Calu3 (cell line): Measurements from ENCODE around the gene FOXC2. TPM values are rescaled to one million over a fixed set of nuclear protein-coding genes. Genes with fewer than 3 reads are reported as not detected.

Source experiments
- BruUV-seq: library from RNA; stranded (reverse); fragments of 400-500 nt; replicated peaks from 2 replicates; lab custom pipeline; 2021; lab: Mats Ljungman, UMichigan
- CTCF ChIA-PET: fragments of 300-600 bp; sonication (Branson Sonifier 250); formaldehyde crosslinking; loops from one replicate; lab custom pipeline; 2022; ENCODE audit warnings: antibody characterized with exemption; lab: Charles Lee
- DNase-seq: peaks from one replicate; pipeline ENCODE4 v3.0.0; 2022
- H3K27ac Mint-ChIP-seq: one replicate; pipeline ENCODE4 v1.8.0; 2022; ENCODE audit warnings: mixed read lengths; ENCODE audit not compliant: unreplicated experiment
- H3K27me3 Mint-ChIP-seq: one replicate; pipeline ENCODE4 v1.8.0; 2022; ENCODE audit warnings: mixed read lengths; ENCODE audit not compliant: unreplicated experiment
- H3K36me3 Mint-ChIP-seq: one replicate; pipeline ENCODE4 v1.8.0; 2022; ENCODE audit warnings: mild to moderate bottlenecking, moderate library complexity, mixed read lengths; ENCODE audit not compliant: insufficient read depth, unreplicated experiment
- H3K4me1 Mint-ChIP-seq: one replicate; pipeline ENCODE4 v1.8.0; 2022; ENCODE audit warnings: mild to moderate bottlenecking, low read depth, mixed read lengths; ENCODE audit not compliant: unreplicated experiment
- H3K4me3 Mint-ChIP-seq: one replicate; pipeline ENCODE4 v1.8.0; 2022; ENCODE audit warnings: mild to moderate bottlenecking, low read depth, moderate library complexity, mixed read lengths; ENCODE audit not compliant: unreplicated experiment
- H3K9me3 Mint-ChIP-seq: one replicate; pipeline ENCODE4 v1.8.0; 2022; ENCODE audit warnings: low read depth, mixed read lengths; ENCODE audit not compliant: unreplicated experiment
- intact Hi-C: fragments of 100-400 bp; cut with micrococcal nuclease; formaldehyde crosslinking; loops from one replicate; pipeline ENCODE4 v1.10.0; 2022; ENCODE audit not compliant: unreplicated experiment
- total RNA-seq: library from RNA; stranded (reverse); gene quantifications from 2 replicates; pipeline ENCODE4 v1.2.3, GENCODE V29; 2022
- TF ChIP-seq, protein P1 (sequence below): fragments of 200-600 bp; IDR thresholded peaks from one replicate; pipeline ENCODE4 v1.8.0; 2022; ENCODE audit warnings: antibody characterized with exemption; ENCODE audit not compliant: unreplicated experiment

The FOXC2 gene
- total RNA-seq, 1 experiment from 2014 or later: 10.9 TPM

DNA sequence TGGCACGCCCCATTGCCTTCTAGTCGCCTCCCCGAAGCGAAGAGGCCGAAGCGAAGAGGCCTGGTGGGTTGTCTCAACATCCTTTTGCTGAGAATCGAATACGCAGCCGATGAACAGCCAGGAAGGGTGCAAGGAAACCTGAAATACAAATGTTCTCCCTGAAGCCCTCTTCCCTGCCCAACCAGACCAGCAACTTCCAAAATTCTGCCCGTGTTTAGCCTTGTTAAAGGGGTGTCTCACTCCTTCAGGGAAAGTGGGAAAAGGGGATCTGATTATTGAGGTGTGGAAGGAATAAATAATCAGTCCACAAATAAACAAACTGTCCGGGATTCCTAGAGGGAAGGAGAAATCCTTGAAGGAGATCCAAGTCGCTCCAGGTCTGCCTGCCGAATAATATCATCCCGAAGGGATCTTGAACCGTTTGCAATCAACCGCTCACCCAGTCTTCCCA, 1.4 kb upstream of the FOXC2 start:
- CTCF ChIA-PET: interaction anchor here (0.7 to 2.5 kb wide), 9 partner anchors 11 to 497 kb away, joined by 3 to 22 read pairs (median 6); no protein-coding TSS in a partner anchor
- intact Hi-C loops: loop anchor here (2.0 kb wide), 1 partner anchor 714 kb away; no protein-coding TSS in a partner anchor
- DNase-seq: no peak
- Mint-ChIP-seq H3K36me3 (peaks cover 40% of the 10 kb centered on the region), H3K9me3 (no peaks in the 10 kb centered on the region), H3K4me1 (peaks cover 17% of the 10 kb centered on the region), H3K27ac (no peak overlapping the region), H3K27me3 (peaks cover 35% of the 10 kb centered on the region), H3K4me3 (no peak overlapping the region)
- TF ChIP-seq, protein P1, sequence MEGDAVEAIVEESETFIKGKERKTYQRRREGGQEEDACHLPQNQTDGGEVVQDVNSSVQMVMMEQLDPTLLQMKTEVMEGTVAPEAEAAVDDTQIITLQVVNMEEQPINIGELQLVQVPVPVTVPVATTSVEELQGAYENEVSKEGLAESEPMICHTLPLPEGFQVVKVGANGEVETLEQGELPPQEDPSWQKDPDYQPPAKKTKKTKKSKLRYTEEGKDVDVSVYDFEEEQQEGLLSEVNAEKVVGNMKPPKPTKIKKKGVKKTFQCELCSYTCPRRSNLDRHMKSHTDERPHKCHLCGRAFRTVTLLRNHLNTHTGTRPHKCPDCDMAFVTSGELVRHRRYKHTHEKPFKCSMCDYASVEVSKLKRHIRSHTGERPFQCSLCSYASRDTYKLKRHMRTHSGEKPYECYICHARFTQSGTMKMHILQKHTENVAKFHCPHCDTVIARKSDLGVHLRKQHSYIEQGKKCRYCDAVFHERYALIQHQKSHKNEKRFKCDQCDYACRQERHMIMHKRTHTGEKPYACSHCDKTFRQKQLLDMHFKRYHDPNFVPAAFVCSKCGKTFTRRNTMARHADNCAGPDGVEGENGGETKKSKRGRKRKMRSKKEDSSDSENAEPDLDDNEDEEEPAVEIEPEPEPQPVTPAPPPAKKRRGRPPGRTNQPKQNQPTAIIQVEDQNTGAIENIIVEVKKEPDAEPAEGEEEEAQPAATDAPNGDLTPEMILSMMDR: no peak
- no TSS peak for BruUV-seq

DNA sequence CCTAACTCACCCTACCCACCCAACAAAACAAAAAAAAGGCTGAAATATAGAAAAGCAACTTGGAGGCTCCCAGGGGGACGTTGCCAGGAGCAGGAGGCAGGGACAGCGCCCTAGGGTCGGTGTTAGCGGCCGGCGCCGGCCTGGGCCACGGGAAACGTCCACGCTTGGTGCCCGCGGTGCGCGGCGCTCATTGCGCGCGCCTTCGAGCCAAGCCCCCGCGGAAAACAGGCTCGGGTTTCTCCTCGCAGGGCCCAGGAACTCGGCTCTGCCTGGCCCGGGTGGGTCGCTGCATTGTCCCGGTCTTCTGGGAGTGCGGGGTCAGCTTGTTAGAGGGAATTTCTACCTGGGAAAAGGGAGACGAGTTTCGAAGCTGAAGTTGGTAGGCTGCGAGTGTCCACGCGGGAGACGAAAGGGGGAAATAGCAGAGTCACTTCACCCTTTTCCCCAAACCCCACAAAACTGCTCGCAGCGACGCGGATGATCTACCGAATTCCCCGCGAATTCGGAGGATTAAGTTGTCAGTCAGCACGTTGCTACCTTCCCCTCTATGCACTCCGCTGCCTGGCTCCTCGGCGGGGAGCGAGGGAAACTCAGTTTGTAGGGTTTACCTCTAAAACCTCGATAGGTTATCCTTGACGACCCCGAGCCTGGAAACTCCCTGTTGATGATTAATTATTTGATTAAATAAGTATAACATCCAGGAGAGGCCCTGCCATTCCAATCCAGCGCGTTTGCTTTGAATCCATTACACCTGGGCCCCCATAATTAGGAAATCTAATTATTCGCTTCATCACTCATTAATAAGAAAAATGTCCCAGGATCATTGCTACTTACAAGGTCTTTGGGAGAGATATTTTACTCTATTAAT, 751 bp upstream of the FOXC2 start:
- TF ChIP-seq, protein P1: no peak
- no TSS peak for BruUV-seq
- H3K27ac Mint-ChIP-seq: no peak overlapping the region
- CTCF ChIA-PET: no interaction called here
- H3K9me3 Mint-ChIP-seq: no peaks in the 10 kb centered on the region
- intact Hi-C loops: loop anchor here (2.0 kb wide), 1 partner anchor 713 kb away; no protein-coding TSS in a partner anchor
- H3K4me1 Mint-ChIP-seq: peaks cover 24% of the 10 kb centered on the region
- H3K36me3 Mint-ChIP-seq: peaks cover 46% of the 10 kb centered on the region
- peaks cover 28% of the 10 kb centered on the region for H3K27me3 Mint-ChIP-seq
- DNase-seq: no peak
- H3K4me3 Mint-ChIP-seq: peak overlapping the region; percentile 96

- CTCF ChIA-PET: interaction anchor here (1.1 to 1.2 kb wide), 2 partner anchors 307 to 450 kb away, joined by 3 to 4 read pairs; no protein-coding TSS in a partner anchor
- TF ChIP-seq, protein P1: no peak
- peak overlapping the region; percentile 52 for H3K27ac Mint-ChIP-seq
- H3K4me3 Mint-ChIP-seq: peak overlapping the region; percentile 96
- peaks cover 21% of the 10 kb centered on the region for H3K27me3 Mint-ChIP-seq
- H3K4me1 Mint-ChIP-seq: peaks cover 28% of the 10 kb centered on the region
- DNase-seq: peak; percentile 68
- H3K36me3 Mint-ChIP-seq: peaks cover 51% of the 10 kb centered on the region
- no peaks in the 10 kb centered on the region for H3K9me3 Mint-ChIP-seq
- no TSS peak for BruUV-seq
- intact Hi-C loops: no loop called here
Observed at GRCh38 chr16:86566966-86567700, 504 bp downstream of the FOXC2 start.

- TSS peak; percentile 22 for BruUV-seq
- peaks cover 13% of the 10 kb centered on the region for H3K27me3 Mint-ChIP-seq
- intact Hi-C loops: no loop called here
- H3K4me1 Mint-ChIP-seq: peaks cover 28% of the 10 kb centered on the region
- H3K9me3 Mint-ChIP-seq: no peaks in the 10 kb centered on the region
- H3K36me3 Mint-ChIP-seq: peaks cover 58% of the 10 kb centered on the region
- CTCF ChIA-PET: interaction anchor here (1.1 to 1.2 kb wide), 2 partner anchors 306 to 449 kb away, joined by 3 to 4 read pairs; no protein-coding TSS in a partner anchor
- H3K27ac Mint-ChIP-seq: peak overlapping the region; percentile 52
- DNase-seq: peak; percentile 79
- TF ChIP-seq, protein P1: no peak
- H3K4me3 Mint-ChIP-seq: peak overlapping the region; percentile 96
Observed at GRCh38 chr16:86567701-86568581, 1.3 kb downstream of the FOXC2 start.
